CD4-positive, alpha-beta memory T cell (primary cell): ENCODE results near the gene ESRP2. TPM values are rescaled to one million over a fixed set of nuclear protein-coding genes. Genes with fewer than 3 reads are reported as not detected.

ENCODE experiments used
- CTCF ChIA-PET: fragments of 350-600 bp; sonication (Branson Sonifier 250); formaldehyde crosslinking; loops from one replicate; lab custom pipeline; 2021; ENCODE audit warnings: inconsistent platforms; ENCODE audit not compliant: partially characterized antibody; lab: Charles Lee
- POLR2A ChIA-PET: fragments of 350-600 bp; sonication (Branson Sonifier 250); formaldehyde crosslinking; loops from one replicate; lab custom pipeline; 2021; ENCODE audit not compliant: partially characterized antibody; lab: Charles Lee
- DNase-seq, 5 donors: peaks; one replicate each; pipeline versions ENCODE4 v3.0.0 to v3.0.0-alpha.2; 2020 to 2022; ENCODE audit warnings: mixed read lengths in 1 of 5
- H3K27ac ChIP-seq: one replicate; pipeline ENCODE4 v1.7.0; 2013; ENCODE audit warnings: low read depth, low read length
- H3K27me3 ChIP-seq: 2 replicates; pipeline ENCODE4 v1.7.0; 2013; ENCODE audit warnings: mild to moderate bottlenecking, low read length, moderate library complexity; ENCODE audit not compliant: insufficient read depth
- H3K36me3 ChIP-seq: 2 replicates; pipeline ENCODE4 v1.7.0; 2013; ENCODE audit warnings: mild to moderate bottlenecking, low read length, moderate library complexity; ENCODE audit not compliant: insufficient read depth
- H3K4me1 ChIP-seq: 2 replicates; pipeline ENCODE4 v1.7.0; 2013; ENCODE audit warnings: mild to moderate bottlenecking, low read length, moderate library complexity; ENCODE audit not compliant: insufficient read depth
- H3K4me3 ChIP-seq, 2 donors: one replicate each; pipeline ENCODE4 v1.7.0; 2013; ENCODE audit warnings: low read length in 2 of 2, mild to moderate bottlenecking in 1 of 2
- H3K9me3 ChIP-seq, 2 donors: one replicate each; pipeline ENCODE4 v1.7.0; 2013; ENCODE audit warnings: low read length in 2 of 2, control low read depth in 1 of 2; ENCODE audit not compliant: control insufficient read depth in 1 of 2
- H3K27ac Mint-ChIP-seq, 7 donors: one replicate each; pipeline ENCODE4 v1.8.0; 2020 to 2021; ENCODE audit warnings: mixed read lengths in 7 of 7, mild to moderate bottlenecking in 6 of 7, inconsistent platforms in 3 of 7, moderate library complexity in 3 of 7
- H3K27me3 Mint-ChIP-seq, 2 donors: one replicate each; pipeline ENCODE4 v1.8.0; 2020 to 2021; ENCODE audit warnings: mixed read lengths in 2 of 2
- H3K36me3 Mint-ChIP-seq, 2 donors: one replicate each; pipeline ENCODE4 v1.8.0; 2020 to 2021; ENCODE audit warnings: mixed read lengths in 2 of 2, inconsistent platforms in 1 of 2, mild to moderate bottlenecking in 1 of 2
- H3K4me1 Mint-ChIP-seq, 4 donors: one replicate each; pipeline ENCODE4 v1.8.0; 2020 to 2021; ENCODE audit warnings: mixed read lengths in 4 of 4, mild to moderate bottlenecking in 1 of 4
- H3K4me3 Mint-ChIP-seq, 8 donors: one replicate each; pipeline ENCODE4 v1.8.0; 2020 to 2021; ENCODE audit warnings: mixed read lengths in 8 of 8, mild to moderate bottlenecking in 7 of 8, moderate library complexity in 6 of 8, inconsistent platforms in 3 of 8
- H3K9me3 Mint-ChIP-seq, 8 donors: one replicate each; pipeline ENCODE4 v1.8.0; 2020 to 2021; ENCODE audit warnings: mixed read lengths in 8 of 8, mild to moderate bottlenecking in 5 of 8, inconsistent platforms in 3 of 8, moderate library complexity in 1 of 8
- intact Hi-C: fragments of 100-400 bp; cut with micrococcal nuclease; formaldehyde crosslinking; loops from one replicate; pipeline ENCODE4 v1.15.1; 2023
- microRNA-seq: library from miRNA; unstranded; fragments of <30 nt; microRNA quantifications from one replicate; pipeline ENCODE4 v1.2.0, GENCODE V29; 2021; ENCODE audit warnings: borderline replicate concordance, borderline number of aligned reads, borderline microRNAs expressed, mixed read lengths
- polyA plus RNA-seq, 2 donors: library from polyadenylated mRNA; unstranded; fragments of 300-500 nt; fragmentation: Illumina TruSeq; gene quantifications; one replicate each; pipeline ENCODE4 v1.2.3, GENCODE V29; 2021
- total RNA-seq, 2 experiments: library from RNA; stranded (reverse); gene quantifications; one replicate each; pipeline ENCODE4 v1.2.3, GENCODE V29; 2021

ESRP2 gene
- total and polyA plus RNA-seq, 4 experiments from 2014 or later = 0.14 to 0.64 (median 0.26) TPM; not detected in 1

GRCh38 chr16:68179196-68179795 lies 56.6 kb downstream of the ESRP2 start:
- Histone ChIP-seq H3K36me3 (peaks cover 53% of the 10 kb centered on the region), H3K27ac (no peak overlapping the region), H3K27me3 (no peaks in the 10 kb centered on the region), H3K4me3 (no peak overlapping the region), H3K9me3 (no peaks in the 10 kb centered on the region), H3K4me1 (no peaks in the 10 kb centered on the region)
- intact Hi-C loops = no loop called here
- Mint-ChIP-seq H3K4me1 (peaks cover 3 to 23% (median 15%) of the 10 kb centered on the region in 4 donors), H3K27ac (peak overlapping the region in 2 of 7 donors; percentile 1 to 57), H3K36me3 (peaks cover 71 to 74% of the 10 kb centered on the region in 2 donors), H3K9me3 (peaks cover 0 to 2% (median 0%) of the 10 kb centered on the region in 8 donors), H3K4me3 (no peak overlapping the region), H3K27me3 (no peaks in the 10 kb centered on the region)
- CTCF ChIA-PET = interaction anchor here (1.6 kb wide), 1 partner anchor 48 kb away, joined by 5 read pairs; no protein-coding TSS in a partner anchor
- no peak for DNase-seq
- POLR2A ChIA-PET = interaction anchor here (0.9 kb wide), 1 partner anchor 8 kb away, joined by 3 read pairs; no protein-coding TSS in a partner anchor

Small RNA genes within 50 kb of the gene (microRNA-seq; reads per million reads assigned to microRNA genes)
- not detected for gene MIR6773

Other genes starting within 250 kb of the ESRP2 start
- gene DPEP2, start 236.6 kb downstream of the ESRP2 start, total RNA-seq = 100 to 1,000 TPM; 106 to 119 TPM
- 10 to 100 TPM; 46.9 to 58.8 TPM for gene DPEP2, start 236.6 kb downstream of the ESRP2 start, polyA plus RNA-seq
- gene DPEP2NB, start 220.2 kb downstream of the ESRP2 start, total RNA-seq = not detected
- gene DPEP2NB, start 220.2 kb downstream of the ESRP2 start, polyA plus RNA-seq = not detected
- 10 to 100 TPM; 16.1 to 17.0 TPM for gene DDX28, start 212.9 kb downstream of the ESRP2 start, total RNA-seq
- gene DDX28, start 212.9 kb downstream of the ESRP2 start, polyA plus RNA-seq = 10 to 100 TPM; 36.0 to 55.8 TPM
- gene DUS2, start 212.8 kb downstream of the ESRP2 start, total RNA-seq = 10 to 100 TPM; 13.8 to 14.6 TPM
- gene DUS2, start 212.8 kb downstream of the ESRP2 start, polyA plus RNA-seq = 10 to 100 TPM in 1 of 2 donors, 1 to 10 TPM in 1; 9.0 to 11.9 TPM
- gene NFATC3, start 150.8 kb downstream of the ESRP2 start, total RNA-seq = 100 to 1,000 TPM; 127 to 134 TPM
- 10 to 100 TPM; 76.5 to 94.9 TPM for gene NFATC3, start 150.8 kb downstream of the ESRP2 start, polyA plus RNA-seq
- gene PLA2G15, start 9.2 kb upstream of the ESRP2 start, total RNA-seq = 10 to 100 TPM; 12.0 to 13.3 TPM
- 10 to 100 TPM in 1 of 2 donors, 1 to 10 TPM in 1; 6.6 to 10.8 TPM for gene PLA2G15, start 9.2 kb upstream of the ESRP2 start, polyA plus RNA-seq
- gene SLC7A6, start 28.4 kb upstream of the ESRP2 start, total RNA-seq = 100 to 1,000 TPM; 190 to 194 TPM
- gene SLC7A6, start 28.4 kb upstream of the ESRP2 start, polyA plus RNA-seq = 10 to 100 TPM; 14.4 to 21.1 TPM
- 10 to 100 TPM; 51.9 to 55.8 TPM for gene SLC7A6OS, start 74.8 kb upstream of the ESRP2 start, total RNA-seq
- 10 to 100 TPM; 22.4 to 25.2 TPM for gene SLC7A6OS, start 74.8 kb upstream of the ESRP2 start, polyA plus RNA-seq
- 100 to 1,000 TPM in 1 of 2 experiments, 10 to 100 TPM in 1; 98.4 to 104 TPM for gene PRMT7, start 74.9 kb upstream of the ESRP2 start, total RNA-seq
- gene PRMT7, start 74.9 kb upstream of the ESRP2 start, polyA plus RNA-seq = 10 to 100 TPM; 28.3 to 30.6 TPM
- 1 to 10 TPM in 1 of 2 experiments, under 1 TPM in 1; 0.75 to 3.1 TPM for gene SMPD3, start 212.4 kb upstream of the ESRP2 start, total RNA-seq
- under 1 TPM; 0.63 to 0.99 TPM for gene SMPD3, start 212.4 kb upstream of the ESRP2 start, polyA plus RNA-seq